ENCODE measurements around the gene COL6A2. TPM values are rescaled to one million over a fixed set of nuclear protein-coding genes. Genes with fewer than 3 reads are reported as not detected.

Gene COL6A2
- total and polyA plus RNA-seq, 2 experiments from 2014 or later: 28.4 to 89.2 TPM

DNA sequence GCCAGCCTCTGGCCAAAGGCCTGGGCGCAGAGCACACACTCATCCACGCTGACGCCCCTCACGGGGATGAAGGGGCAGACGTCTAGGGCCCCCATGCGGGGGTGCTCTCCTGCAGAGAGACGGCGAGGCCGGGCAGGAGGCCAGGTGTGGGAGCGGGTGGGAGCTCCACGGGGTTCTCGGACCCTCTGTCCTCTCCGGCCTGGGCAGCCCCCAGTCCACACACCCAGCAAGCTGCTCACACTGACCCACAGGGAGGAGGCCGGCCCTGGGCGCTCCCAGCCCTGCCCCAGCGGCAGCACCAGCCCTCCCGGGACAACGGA, 55.0 kb downstream of the COL6A2 start:
- H4K20me1 ChIP-seq (replicated peaks; ENCODE audit: insufficient read depth): no peaks in the 10 kb centered on the region
- Mint-ChIP-seq H3K27me3 (ENCODE audit: insufficient read depth, low read depth, poor library complexity) (no peaks in the 10 kb centered on the region), H3K36me3 (ENCODE audit: low read depth) (no peaks in the 10 kb centered on the region; the same call in 2 of the 3 replicates), H3K4me3 (no peak overlapping the region), H3K9me3 (no peaks in the 10 kb centered on the region; the same call in 2 of the 3 replicates), H3K27ac (no peak overlapping the region), H3K4me1 (peaks cover 15% of the 10 kb centered on the region)
- ATAC-seq: peak; percentile 8
- no peaks in the 10 kb centered on the region for H3K36me3 ChIP-seq (ENCODE audit: insufficient read depth)
- H3K9me2 ChIP-seq (ENCODE audit: insufficient read depth): no peaks in the 10 kb centered on the region
- TF ChIP-seq, protein P1, sequence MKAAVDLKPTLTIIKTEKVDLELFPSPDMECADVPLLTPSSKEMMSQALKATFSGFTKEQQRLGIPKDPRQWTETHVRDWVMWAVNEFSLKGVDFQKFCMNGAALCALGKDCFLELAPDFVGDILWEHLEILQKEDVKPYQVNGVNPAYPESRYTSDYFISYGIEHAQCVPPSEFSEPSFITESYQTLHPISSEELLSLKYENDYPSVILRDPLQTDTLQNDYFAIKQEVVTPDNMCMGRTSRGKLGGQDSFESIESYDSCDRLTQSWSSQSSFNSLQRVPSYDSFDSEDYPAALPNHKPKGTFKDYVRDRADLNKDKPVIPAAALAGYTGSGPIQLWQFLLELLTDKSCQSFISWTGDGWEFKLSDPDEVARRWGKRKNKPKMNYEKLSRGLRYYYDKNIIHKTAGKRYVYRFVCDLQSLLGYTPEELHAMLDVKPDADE (IDR thresholded peaks at IDR 0.05): no peak
- TF ChIP-seq POLR2AphosphoS5 (IDR thresholded peaks at IDR 0.05; ENCODE audit: low read depth) (no peak), EZH2phosphoT487 (IDR thresholded peaks at IDR 0.05; ENCODE audit: unreplicated experiment) (no peak), ZNF114 (CRISPR knock-in tag; IDR thresholded peaks at IDR 0.05) (no peak), ZNF331 (CRISPR knock-in tag; IDR thresholded peaks at IDR 0.05; ENCODE audit: low read depth) (no peak), CREB1 (CRISPR knock-in tag; IDR thresholded peaks at IDR 0.05; ENCODE audit: low read depth) (no peak), EZH2 (IDR thresholded peaks at IDR 0.05; ENCODE audit: low read depth, unreplicated experiment) (no peak), STAT1 (IDR thresholded peaks at IDR 0.05; ENCODE audit: unreplicated experiment) (no peak), NANOG (IDR thresholded peaks at IDR 0.05; ENCODE audit: borderline replicate concordance) (no peak), JUNB (IDR thresholded peaks at IDR 0.05; ENCODE audit: unreplicated experiment) (no peak)
- TF ChIP-seq, protein P2, sequence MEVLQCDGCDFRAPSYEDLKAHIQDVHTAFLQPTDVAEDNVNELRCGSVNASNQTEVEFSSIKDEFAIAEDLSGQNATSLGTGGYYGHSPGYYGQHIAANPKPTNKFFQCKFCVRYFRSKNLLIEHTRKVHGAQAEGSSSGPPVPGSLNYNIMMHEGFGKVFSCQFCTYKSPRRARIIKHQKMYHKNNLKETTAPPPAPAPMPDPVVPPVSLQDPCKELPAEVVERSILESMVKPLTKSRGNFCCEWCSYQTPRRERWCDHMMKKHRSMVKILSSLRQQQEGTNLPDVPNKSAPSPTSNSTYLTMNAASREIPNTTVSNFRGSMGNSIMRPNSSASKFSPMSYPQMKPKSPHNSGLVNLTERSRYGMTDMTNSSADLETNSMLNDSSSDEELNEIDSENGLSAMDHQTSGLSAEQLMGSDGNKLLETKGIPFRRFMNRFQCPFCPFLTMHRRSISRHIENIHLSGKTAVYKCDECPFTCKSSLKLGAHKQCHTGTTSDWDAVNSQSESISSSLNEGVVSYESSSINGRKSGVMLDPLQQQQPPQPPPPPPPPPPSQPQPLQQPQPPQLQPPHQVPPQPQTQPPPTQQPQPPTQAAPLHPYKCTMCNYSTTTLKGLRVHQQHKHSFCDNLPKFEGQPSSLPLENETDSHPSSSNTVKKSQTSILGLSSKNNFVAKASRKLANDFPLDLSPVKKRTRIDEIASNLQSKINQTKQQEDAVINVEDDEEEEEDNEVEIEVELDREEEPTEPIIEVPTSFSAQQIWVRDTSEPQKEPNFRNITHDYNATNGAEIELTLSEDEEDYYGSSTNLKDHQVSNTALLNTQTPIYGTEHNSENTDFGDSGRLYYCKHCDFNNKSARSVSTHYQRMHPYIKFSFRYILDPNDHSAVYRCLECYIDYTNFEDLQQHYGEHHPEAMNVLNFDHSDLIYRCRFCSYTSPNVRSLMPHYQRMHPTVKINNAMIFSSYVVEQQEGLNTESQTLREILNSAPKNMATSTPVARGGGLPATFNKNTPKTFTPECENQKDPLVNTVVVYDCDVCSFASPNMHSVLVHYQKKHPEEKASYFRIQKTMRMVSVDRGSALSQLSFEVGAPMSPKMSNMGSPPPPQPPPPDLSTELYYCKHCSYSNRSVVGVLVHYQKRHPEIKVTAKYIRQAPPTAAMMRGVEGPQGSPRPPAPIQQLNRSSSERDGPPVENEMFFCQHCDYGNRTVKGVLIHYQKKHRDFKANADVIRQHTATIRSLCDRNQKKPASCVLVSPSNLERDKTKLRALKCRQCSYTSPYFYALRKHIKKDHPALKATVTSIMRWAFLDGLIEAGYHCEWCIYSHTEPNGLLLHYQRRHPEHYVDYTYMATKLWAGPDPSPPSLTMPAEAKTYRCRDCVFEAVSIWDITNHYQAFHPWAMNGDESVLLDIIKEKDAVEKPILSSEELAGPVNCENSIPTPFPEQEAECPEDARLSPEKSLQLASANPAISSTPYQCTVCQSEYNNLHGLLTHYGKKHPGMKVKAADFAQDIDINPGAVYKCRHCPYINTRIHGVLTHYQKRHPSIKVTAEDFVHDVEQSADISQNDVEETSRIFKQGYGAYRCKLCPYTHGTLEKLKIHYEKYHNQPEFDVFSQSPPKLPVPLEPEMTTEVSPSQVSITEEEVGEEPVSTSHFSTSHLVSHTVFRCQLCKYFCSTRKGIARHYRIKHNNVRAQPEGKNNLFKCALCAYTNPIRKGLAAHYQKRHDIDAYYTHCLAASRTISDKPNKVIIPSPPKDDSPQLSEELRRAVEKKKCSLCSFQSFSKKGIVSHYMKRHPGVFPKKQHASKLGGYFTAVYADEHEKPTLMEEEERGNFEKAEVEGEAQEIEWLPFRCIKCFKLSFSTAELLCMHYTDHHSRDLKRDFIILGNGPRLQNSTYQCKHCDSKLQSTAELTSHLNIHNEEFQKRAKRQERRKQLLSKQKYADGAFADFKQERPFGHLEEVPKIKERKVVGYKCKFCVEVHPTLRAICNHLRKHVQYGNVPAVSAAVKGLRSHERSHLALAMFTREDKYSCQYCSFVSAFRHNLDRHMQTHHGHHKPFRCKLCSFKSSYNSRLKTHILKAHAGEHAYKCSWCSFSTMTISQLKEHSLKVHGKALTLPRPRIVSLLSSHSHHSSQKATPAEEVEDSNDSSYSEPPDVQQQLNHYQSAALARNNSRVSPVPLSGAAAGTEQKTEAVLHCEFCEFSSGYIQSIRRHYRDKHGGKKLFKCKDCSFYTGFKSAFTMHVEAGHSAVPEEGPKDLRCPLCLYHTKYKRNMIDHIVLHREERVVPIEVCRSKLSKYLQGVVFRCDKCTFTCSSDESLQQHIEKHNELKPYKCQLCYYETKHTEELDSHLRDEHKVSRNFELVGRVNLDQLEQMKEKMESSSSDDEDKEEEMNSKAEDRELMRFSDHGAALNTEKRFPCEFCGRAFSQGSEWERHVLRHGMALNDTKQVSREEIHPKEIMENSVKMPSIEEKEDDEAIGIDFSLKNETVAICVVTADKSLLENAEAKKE (CRISPR knock-in tag; IDR thresholded peaks at IDR 0.05): no peak
- TF ChIP-seq, protein P3, sequence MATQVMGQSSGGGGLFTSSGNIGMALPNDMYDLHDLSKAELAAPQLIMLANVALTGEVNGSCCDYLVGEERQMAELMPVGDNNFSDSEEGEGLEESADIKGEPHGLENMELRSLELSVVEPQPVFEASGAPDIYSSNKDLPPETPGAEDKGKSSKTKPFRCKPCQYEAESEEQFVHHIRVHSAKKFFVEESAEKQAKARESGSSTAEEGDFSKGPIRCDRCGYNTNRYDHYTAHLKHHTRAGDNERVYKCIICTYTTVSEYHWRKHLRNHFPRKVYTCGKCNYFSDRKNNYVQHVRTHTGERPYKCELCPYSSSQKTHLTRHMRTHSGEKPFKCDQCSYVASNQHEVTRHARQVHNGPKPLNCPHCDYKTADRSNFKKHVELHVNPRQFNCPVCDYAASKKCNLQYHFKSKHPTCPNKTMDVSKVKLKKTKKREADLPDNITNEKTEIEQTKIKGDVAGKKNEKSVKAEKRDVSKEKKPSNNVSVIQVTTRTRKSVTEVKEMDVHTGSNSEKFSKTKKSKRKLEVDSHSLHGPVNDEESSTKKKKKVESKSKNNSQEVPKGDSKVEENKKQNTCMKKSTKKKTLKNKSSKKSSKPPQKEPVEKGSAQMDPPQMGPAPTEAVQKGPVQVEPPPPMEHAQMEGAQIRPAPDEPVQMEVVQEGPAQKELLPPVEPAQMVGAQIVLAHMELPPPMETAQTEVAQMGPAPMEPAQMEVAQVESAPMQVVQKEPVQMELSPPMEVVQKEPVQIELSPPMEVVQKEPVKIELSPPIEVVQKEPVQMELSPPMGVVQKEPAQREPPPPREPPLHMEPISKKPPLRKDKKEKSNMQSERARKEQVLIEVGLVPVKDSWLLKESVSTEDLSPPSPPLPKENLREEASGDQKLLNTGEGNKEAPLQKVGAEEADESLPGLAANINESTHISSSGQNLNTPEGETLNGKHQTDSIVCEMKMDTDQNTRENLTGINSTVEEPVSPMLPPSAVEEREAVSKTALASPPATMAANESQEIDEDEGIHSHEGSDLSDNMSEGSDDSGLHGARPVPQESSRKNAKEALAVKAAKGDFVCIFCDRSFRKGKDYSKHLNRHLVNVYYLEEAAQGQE (IDR thresholded peaks at IDR 0.05; ENCODE audit: unreplicated experiment): no peak
- TF ChIP-seq, protein P4, sequence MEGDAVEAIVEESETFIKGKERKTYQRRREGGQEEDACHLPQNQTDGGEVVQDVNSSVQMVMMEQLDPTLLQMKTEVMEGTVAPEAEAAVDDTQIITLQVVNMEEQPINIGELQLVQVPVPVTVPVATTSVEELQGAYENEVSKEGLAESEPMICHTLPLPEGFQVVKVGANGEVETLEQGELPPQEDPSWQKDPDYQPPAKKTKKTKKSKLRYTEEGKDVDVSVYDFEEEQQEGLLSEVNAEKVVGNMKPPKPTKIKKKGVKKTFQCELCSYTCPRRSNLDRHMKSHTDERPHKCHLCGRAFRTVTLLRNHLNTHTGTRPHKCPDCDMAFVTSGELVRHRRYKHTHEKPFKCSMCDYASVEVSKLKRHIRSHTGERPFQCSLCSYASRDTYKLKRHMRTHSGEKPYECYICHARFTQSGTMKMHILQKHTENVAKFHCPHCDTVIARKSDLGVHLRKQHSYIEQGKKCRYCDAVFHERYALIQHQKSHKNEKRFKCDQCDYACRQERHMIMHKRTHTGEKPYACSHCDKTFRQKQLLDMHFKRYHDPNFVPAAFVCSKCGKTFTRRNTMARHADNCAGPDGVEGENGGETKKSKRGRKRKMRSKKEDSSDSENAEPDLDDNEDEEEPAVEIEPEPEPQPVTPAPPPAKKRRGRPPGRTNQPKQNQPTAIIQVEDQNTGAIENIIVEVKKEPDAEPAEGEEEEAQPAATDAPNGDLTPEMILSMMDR (conservative IDR thresholded peaks at IDR 0.05; ENCODE audit: low read depth in 2 of 2): no peak
- no peaks in the 10 kb centered on the region; the same call in 1 of the 2 replicates for H3K4me1 ChIP-seq (ENCODE audit: insufficient read depth)
- H3K4me3 ChIP-seq: no peak overlapping the region
- no peak overlapping the region for H2AFZ ChIP-seq
- no peak overlapping the region for H3K27ac ChIP-seq (ENCODE audit: low read depth)
- no peaks in the 10 kb centered on the region for H3K27me3 ChIP-seq (ENCODE audit: insufficient read depth)
- H3K79me2 ChIP-seq (replicated peaks; ENCODE audit: insufficient read depth): no peaks in the 10 kb centered on the region
- 0 out of 2 replicates have a peak, but pooled peaks cover 4% of the 10 kb centered on the region for H3F3A ChIP-seq (replicated peaks; ENCODE audit: low read depth)
- H3K4me2 ChIP-seq: peak overlapping the region; percentile 67; the same call in 1 of the 2 replicates
- no peak for DNase-seq (ENCODE audit: low spot score)

Data from GM23338 (cell line).